Activated CD8-positive, alpha-beta memory T cell treated with anti-CD3 and anti-CD28 coated beads, Interleukin-2, amount 50 U/mL, for 24 hours (primary cell): ENCODE data around the gene ITPKC.

Experiments used
- DNase-seq: peaks from one replicate; pipeline ENCODE4 v3.0.0-alpha.2; 2020; ENCODE audit errors: extremely low read depth

The ITPKC gene

DNA sequence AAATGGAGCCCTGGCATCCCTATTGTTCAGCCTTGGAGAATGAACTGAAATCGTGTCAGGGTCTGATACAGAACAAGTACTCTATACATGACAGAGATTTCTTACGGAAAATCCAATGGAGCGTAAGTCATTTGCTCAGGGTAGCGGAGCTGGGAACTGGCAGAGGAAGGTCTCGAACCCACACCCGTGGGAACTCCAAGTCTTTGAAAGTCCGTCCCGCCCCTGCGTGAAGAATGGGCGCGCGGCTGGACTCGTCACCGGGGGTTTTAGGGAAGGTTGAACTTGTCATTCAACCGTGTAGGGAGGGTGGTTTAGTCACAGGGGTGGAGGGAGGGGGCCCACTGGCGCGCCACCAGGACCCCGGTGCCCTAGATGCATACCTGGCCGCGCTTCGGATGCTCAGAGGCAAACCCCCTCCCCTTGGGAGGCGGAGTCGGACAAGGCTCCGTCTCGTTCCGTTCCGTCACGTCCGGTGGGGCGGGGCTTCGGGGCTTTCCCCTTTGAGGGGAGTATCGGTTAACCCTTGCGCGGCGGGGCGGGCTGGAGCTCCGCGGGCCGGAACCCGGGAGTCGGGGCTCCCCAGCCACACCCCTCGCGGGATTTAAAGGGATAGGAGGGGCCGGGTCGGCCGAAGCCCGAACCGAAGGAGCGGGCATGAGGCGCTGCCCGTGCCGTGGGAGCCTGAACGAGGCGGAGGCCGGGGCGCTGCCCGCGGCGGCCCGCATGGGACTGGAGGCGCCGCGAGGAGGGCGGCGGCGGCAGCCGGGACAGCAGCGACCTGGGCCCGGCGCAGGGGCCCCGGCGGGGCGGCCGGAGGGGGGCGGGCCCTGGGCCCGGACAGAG is at the start of gene ITPKC, which contains the start of gene COQ8B:
Gene ITPKC (plus strand): TSS at position 631 of the 843 bp plus-strand sequence. CDS start 24 bp downstream, at position 655.
Gene COQ8B (minus strand): TSS at position 405 of the 843 bp plus-strand sequence. CDS start 2,254 bp downstream, outside the sequence.
- peak; percentile 100 for DNase-seq

GRCh38 chr19:40667602-40668001 is 49.3 kb upstream of the ITPKC start:
- no peak for DNase-seq

DNA sequence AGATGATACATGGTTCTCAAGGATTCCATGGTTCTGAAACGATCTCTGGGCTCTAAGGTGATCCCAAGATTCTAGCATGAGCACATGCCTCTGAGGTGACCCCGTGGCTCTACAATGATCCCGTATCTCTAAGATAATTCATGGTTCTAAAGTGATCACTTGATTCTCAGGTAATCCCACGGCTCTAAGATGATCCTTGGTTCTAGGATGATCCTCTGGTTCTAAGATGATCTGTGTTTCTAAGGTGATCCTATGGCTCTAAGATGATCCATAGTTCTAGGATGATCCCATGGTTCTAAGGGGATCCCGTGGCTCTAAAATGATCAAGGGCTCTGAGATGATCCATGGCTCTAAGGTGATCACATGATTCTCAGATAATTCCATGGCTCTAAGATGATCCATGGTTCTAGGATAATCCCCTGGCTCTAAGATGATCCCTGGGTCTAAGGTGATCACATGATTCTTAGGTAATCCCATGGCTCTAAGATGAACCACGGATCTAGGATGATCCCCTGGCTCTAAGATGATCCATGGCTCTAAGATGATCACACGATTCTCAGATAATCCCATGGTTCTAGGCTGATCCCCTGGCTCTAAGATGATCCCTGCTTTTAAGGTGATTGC is 47.8 kb upstream of the ITPKC start:
- no peak for DNase-seq

DNA sequence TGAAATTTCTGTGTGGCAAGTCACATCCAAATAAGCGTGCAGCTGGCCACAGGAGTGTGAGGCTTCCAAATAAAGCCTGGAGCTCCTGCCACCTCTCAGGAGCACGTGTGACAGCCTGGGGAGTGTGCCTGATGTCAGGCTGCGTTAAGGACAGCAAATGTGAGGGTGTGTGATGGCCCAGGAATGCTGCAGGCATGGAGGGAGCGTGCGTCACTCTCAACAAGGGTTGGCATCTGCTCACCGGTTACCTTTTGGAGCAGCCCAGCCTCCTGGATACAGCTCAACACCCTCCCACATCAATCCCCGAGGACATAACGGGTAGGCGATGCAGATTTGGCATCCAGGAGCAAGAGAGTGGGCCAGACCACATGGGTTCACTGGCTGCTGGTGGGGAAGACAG is 45.5 kb upstream of the ITPKC start:
- DNase-seq, result no peak

DNA sequence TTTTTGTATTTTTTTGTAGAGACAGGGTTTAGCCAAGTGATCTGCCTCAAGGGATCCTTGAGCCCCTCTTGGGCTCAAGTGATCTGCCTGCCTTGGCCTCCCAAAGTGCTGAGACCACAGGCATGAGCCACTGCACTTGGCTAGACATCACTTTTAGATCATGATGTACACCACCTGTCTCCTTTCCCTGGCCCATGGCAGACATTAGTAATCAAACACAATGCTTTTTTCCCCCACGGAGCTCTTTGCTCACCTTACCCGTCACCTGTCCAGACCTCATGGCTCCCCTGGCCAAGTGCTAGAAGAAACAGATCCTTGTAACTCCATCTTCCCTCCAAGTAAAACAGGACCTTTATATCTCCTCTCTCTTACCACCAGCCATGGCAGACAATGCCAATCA is 44.9 kb upstream of the ITPKC start:
- no peak for DNase-seq

DNA sequence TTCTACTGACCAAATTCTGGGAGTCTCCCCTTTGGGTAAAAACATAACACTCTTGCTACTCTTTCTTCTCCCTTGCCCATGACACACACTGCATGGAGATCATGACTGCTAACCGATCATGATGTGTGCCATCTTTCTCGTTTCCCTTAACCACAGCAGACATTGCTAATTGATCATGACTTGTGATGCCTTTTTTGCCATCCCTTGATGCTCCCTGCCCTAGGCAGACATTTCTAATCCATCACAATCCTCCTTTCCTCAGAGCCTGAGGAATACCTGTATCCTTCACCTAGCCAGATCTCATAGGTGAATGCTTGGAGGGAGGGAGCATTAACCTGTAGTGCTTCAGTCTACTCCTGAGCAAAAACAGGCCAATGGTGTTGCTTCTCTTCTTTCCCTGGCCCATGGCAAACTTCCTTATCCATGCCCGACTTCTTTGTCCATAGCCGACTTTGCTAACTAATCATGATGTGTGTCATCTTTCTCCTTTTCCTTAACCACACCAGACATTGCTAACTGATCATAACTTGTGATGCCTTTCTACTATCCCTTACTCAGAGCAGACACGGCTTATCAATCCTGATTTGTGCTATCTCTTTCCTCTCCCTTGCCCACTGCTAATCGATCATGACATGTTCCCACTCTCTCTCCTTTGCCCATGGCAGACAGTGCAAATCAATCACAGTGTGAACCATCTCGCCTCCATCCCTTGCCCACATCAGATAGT is 44.2 kb upstream of the ITPKC start:
- no peak for DNase-seq

DNA sequence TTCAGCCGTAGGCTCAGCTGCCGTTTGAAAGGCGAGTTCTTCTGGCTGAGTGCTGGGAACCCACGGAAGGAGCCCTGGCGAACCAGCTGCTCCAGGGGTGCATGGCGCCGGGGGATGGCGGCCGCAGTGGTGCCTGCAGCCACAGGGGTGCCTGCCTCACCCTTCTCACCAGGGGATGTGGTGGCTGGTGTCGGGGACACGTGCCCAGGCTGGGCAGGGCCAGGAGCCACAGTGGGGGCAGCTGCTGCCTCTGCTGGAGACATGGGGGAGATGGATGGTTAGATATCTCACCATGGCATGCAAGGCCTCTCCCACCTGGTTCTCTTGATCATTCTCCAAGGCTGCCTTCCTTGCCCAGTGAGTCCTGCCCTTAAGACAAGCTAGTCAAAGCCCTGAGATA is 43.5 kb upstream of the ITPKC start:
- DNase-seq, result no peak

DNA sequence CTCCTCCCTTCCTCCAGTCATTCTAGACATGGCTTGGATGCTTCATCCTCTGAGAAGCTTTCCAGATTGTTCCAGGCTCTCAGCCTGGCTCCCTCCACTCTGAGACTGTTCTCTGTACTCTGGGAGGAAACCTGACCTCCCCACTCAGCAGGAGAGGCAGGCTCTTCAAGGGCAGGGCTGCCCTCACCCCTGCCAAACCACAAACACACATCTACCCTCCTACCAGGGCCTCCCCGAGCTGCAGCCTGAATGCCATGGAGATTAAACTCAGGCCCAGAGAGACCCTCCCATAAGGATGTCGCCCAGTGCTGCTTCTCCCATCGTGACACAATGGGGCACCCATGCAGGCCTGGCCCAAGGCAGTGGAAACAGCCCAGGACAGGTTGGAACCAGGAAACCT is 42.6 kb upstream of the ITPKC start:
- DNase-seq, result no peak

DNA sequence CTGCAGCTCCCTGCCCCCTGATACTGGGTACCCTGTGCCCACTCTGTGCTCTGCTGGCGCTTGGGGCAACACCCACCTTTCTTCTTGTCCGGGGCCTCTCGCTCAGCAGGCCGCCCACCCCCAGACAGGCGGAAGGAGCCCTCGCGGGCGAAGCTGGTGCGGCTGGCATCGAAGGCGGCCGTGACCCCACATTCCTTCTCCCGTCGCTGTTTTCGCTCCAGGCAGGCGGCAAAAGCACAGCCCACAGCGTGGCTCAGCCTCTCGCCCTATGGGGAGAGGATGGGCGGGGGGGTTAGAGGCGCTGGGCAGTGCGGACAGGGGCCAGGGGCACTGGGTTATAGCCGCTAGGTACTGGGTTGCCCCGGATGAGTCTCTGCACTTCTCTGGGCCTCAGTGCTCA is 39.8 kb upstream of the ITPKC start:
- DNase-seq, result no peak

DNA sequence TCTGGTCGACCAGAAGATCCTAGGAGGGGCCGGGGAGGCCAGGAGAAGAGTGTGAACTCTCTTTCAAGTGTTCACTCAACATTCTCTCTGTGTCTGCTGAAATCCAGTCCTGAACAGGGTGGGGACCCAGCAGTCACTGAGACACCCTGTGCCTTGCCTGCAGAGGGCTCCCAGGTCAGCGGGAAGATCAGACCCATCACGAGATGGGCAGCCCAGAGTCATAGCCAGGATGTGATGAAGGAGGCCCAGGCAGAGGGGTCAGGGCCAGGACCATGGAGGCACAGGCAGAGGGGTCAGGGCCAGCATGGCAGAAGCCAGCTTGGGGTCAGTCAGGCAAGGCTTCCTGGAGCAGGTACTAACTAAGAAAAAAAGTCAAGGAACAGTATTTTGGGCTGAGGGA is 35.9 kb upstream of the ITPKC start:
- DNase-seq, result no peak

GRCh38 chr19:40682431-40682964 is 34.4 kb upstream of the ITPKC start:
- no peak for DNase-seq

- no peak for DNase-seq
Observed at GRCh38 chr19:40683437-40683836, 33.5 kb upstream of the ITPKC start.

GRCh38 chr19:40684280-40684679 is 32.6 kb upstream of the ITPKC start:
- DNase-seq, result no peak

- no peak for DNase-seq
Observed at GRCh38 chr19:40685016-40685526, 31.8 kb upstream of the ITPKC start.

DNA sequence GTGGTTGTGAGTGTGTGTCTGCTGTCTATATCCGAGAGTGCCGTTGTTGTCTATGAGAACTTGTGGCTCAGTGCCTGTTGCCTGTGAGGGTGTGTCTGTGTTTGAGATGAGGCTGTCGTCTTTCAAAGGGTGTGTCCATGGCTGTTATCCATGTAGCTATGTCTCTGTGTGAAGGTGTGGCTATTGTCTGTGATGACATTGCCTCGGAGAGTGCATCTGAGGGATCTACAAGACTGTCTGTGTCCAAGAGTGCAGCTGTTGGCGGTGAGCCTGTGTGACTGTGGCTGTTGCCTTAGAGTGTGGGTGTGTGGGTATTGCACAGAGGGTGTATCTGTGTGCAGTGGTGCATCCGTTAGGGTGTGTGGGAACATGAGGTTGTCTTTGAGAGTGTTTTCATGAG is 31.3 kb upstream of the ITPKC start:
- DNase-seq, result no peak

- no peak for DNase-seq
Observed at GRCh38 chr19:40686882-40687524, 29.9 kb upstream of the ITPKC start.

GRCh38 chr19:40687525-40688016 is 29.3 kb upstream of the ITPKC start:
- DNase-seq, result no peak

DNA sequence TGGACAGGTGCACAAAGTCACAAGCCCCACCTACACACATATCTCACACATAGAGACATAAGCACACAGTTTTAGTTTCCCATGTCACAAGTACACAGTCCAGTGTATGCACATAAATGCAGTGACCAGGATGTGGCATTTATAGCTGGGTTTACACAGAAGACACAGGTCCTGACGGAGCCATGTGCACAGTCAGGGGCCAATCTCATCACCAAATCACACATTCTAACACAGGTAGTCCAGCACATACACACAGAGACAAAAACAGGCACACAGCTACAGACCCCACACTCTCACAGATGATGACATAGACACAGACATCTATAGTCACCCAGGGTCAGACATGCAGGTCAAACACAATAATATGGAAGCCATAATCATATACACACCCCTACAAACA is 28.6 kb upstream of the ITPKC start:
- no peak for DNase-seq

DNA sequence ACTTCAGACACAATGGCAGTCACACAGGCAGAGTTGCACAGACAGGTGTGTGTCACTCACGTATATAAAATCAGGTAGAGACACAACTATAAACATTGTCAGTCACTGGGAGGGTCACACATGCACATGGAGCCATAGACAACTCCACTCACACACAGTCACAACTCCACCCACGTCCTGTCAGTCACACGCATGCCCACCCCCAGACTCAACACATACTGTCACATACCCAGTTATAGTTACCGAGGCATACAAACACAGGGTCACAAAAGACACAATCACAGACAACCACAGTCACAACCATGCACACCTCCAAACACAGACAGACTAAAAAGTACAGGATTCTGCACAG is 27.9 kb upstream of the ITPKC start:
- no peak for DNase-seq

DNA sequence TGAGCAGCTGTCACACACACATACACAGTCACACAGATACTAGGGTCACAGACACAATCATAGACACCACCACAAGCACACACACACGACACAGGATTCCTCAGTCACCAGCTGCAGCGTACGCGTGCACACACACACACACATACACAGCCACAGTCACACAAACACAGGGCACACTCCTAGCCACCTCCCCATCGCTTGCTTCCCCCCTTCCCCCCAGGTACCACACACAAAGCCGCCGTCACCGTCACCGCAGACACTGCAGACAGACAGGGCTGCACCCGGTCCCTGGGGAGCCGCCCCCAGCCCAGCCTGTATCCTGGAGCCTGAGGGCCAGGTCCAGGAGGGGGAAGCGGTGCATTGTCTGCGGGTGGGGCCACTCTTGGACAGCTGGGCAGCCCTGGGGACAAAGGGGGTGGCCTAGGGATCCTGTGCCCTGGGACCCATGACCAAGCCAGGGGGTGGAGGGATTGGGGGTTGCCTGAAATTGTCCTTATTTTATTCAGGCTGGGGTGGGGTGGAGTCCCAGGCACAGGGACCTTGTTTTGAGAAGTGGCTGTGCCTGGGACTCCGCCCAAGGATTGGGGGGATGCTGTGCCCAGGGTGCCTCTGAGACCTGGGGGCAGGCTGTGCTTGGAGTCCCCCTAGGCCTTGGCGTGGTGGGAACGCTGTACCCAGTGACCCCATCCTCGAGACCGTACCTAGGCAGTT is 27.4 kb upstream of the ITPKC start:
- DNase-seq, result no peak
